ENCODE data around the gene KY.

KY gene

GRCh38 chr3:134660046-134660441, 9.2 kb upstream of the KY start:
- no peak for TF ChIP-seq POLR2A (IDR thresholded peaks at IDR 0.05; ENCODE audit: low read depth, low read length)
- DNase-seq (ENCODE audit: insufficient read length, low spot score) (no peak), FAIRE-seq (no peak)

- TF ChIP-seq POLR2A (IDR thresholded peaks at IDR 0.05; ENCODE audit: low read depth, low read length): no peak
- DNase-seq (ENCODE audit: insufficient read length, low spot score) (no peak), FAIRE-seq (no peak)
Measured at GRCh38 chr3:134659391-134660045, 8.7 kb upstream of the KY start.

GRCh38 chr3:134658555-134658954, 7.7 kb upstream of the KY start:
- FAIRE-seq: no peak
- DNase-seq (ENCODE audit: insufficient read length, low spot score): no peak
- TF ChIP-seq POLR2A (IDR thresholded peaks at IDR 0.05; ENCODE audit: low read depth, low read length): no peak

GRCh38 chr3:134656211-134656800, 5.5 kb upstream of the KY start:
- no peak for DNase-seq (ENCODE audit: insufficient read length, low spot score)
- no peak for TF ChIP-seq POLR2A (IDR thresholded peaks at IDR 0.05; ENCODE audit: low read depth, low read length)
- no peak for FAIRE-seq

GRCh38 chr3:134655706-134656105, 4.9 kb upstream of the KY start:
- DNase-seq (ENCODE audit: insufficient read length, low spot score): no peak
- TF ChIP-seq POLR2A (IDR thresholded peaks at IDR 0.05; ENCODE audit: low read depth, low read length): no peak
- no peak for FAIRE-seq

- no peak for TF ChIP-seq POLR2A (IDR thresholded peaks at IDR 0.05; ENCODE audit: low read depth, low read length)
- FAIRE-seq: no peak
- no peak for DNase-seq (ENCODE audit: insufficient read length, low spot score)
Measured at GRCh38 chr3:134654031-134654430, 3.2 kb upstream of the KY start.

- no peak for TF ChIP-seq POLR2A (IDR thresholded peaks at IDR 0.05; ENCODE audit: low read depth, low read length)
- FAIRE-seq: no peak
- DNase-seq (ENCODE audit: insufficient read length, low spot score): no peak
Measured at GRCh38 chr3:134652886-134653630, 2.2 kb upstream of the KY start.

- no peak for FAIRE-seq
- TF ChIP-seq POLR2A (IDR thresholded peaks at IDR 0.05; ENCODE audit: low read depth, low read length): no peak
- no peak for DNase-seq (ENCODE audit: insufficient read length, low spot score)
Measured at GRCh38 chr3:134652409-134652831, 1.6 kb upstream of the KY start.

GRCh38 chr3:134651347-134652041, 672 bp upstream of the KY start:
- FAIRE-seq (no peak), DNase-seq (ENCODE audit: insufficient read length, low spot score) (no peak)
- no peak for TF ChIP-seq POLR2A (IDR thresholded peaks at IDR 0.05; ENCODE audit: low read depth, low read length)

GRCh38 chr3:134649106-134649705, 1.6 kb downstream of the KY start:
- no peak for TF ChIP-seq POLR2A (IDR thresholded peaks at IDR 0.05; ENCODE audit: low read depth, low read length)
- FAIRE-seq (no peak), DNase-seq (ENCODE audit: insufficient read length, low spot score) (no peak)

- no peak for TF ChIP-seq POLR2A (IDR thresholded peaks at IDR 0.05; ENCODE audit: low read depth, low read length)
- FAIRE-seq (no peak), DNase-seq (ENCODE audit: insufficient read length, low spot score) (no peak)
Measured at GRCh38 chr3:134647902-134648760, 2.7 kb downstream of the KY start.

GRCh38 chr3:134646086-134646485, 4.7 kb downstream of the KY start:
- TF ChIP-seq POLR2A (IDR thresholded peaks at IDR 0.05; ENCODE audit: low read depth, low read length): no peak
- DNase-seq (ENCODE audit: insufficient read length, low spot score): no peak
- no peak for FAIRE-seq

- DNase-seq (ENCODE audit: insufficient read length, low spot score) (no peak), FAIRE-seq (no peak)
- TF ChIP-seq POLR2A (IDR thresholded peaks at IDR 0.05; ENCODE audit: low read depth, low read length): no peak
Measured at GRCh38 chr3:134645515-134645914, 5.3 kb downstream of the KY start.

All from H54 (cell line).